ENCODE data around the gene NME8.
A peak's percentile ranks its signal among the peaks of the same experiment; 100 is the strongest.

Gene NME8

DNA sequence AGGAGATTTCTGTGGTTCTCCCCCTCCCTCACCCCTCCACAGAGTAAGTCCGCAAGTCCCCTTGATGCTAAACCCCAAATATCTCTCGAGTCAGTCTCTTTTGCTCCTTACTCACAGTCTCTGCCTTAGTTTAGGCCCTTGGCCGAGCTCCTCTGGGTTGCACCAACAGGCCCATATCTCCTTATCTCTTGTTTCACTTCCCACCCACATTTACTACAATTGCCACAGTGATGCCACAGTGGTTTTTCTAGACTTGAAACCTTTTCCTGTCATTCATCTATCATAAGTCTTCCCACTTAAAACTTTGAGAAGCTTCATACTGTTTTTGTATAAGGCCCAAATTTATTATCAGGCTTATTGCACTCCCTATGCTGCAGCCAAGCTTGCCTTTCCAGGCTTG is 23.4 kb upstream of the NME8 start:
- DNase-seq = no peak
- Histone ChIP-seq H3K27me3 (ENCODE audit: insufficient read depth, low read length, poor library complexity) (peaks cover 4% of the 10 kb centered on the region), H3K4me2 (ENCODE audit: insufficient read depth, low read length) (no peak overlapping the region), H3K79me2 (ENCODE audit: insufficient read depth, low read length) (no peaks in the 10 kb centered on the region), H4K20me1 (ENCODE audit: insufficient read depth, low read length) (no peaks in the 10 kb centered on the region), H3K9me3 (ENCODE audit: insufficient read depth, low read length, severe bottlenecking) (no peaks in the 10 kb centered on the region), H2AFZ (ENCODE audit: low read depth, low read length) (no peak overlapping the region), H3K36me3 (ENCODE audit: insufficient read depth, low read length) (no peaks in the 10 kb centered on the region), H3K27ac (ENCODE audit: low read length) (no peak overlapping the region), H3K4me1 (ENCODE audit: insufficient read depth, low read length) (no peaks in the 10 kb centered on the region), H3K4me3 (ENCODE audit: low read depth in 1 of 2, low read length in 2 of 2) (no peak overlapping the region), H3K9ac (ENCODE audit: low read depth, low read length) (no peak overlapping the region)
- no peak for TF ChIP-seq EZH2 (IDR thresholded peaks at IDR 0.05; ENCODE audit: borderline replicate concordance, low read depth, low read length, severe bottlenecking)
- TF ChIP-seq, protein P1, sequence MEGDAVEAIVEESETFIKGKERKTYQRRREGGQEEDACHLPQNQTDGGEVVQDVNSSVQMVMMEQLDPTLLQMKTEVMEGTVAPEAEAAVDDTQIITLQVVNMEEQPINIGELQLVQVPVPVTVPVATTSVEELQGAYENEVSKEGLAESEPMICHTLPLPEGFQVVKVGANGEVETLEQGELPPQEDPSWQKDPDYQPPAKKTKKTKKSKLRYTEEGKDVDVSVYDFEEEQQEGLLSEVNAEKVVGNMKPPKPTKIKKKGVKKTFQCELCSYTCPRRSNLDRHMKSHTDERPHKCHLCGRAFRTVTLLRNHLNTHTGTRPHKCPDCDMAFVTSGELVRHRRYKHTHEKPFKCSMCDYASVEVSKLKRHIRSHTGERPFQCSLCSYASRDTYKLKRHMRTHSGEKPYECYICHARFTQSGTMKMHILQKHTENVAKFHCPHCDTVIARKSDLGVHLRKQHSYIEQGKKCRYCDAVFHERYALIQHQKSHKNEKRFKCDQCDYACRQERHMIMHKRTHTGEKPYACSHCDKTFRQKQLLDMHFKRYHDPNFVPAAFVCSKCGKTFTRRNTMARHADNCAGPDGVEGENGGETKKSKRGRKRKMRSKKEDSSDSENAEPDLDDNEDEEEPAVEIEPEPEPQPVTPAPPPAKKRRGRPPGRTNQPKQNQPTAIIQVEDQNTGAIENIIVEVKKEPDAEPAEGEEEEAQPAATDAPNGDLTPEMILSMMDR (IDR thresholded peaks at IDR 0.05; ENCODE audit: borderline replicate concordance, extremely low read depth, low read length, poor library complexity, severe bottlenecking) = no peak
- no peak; the same call in 2 of the 3 replicates for ATAC-seq (ENCODE audit: insufficient read depth, low read depth)

DNA sequence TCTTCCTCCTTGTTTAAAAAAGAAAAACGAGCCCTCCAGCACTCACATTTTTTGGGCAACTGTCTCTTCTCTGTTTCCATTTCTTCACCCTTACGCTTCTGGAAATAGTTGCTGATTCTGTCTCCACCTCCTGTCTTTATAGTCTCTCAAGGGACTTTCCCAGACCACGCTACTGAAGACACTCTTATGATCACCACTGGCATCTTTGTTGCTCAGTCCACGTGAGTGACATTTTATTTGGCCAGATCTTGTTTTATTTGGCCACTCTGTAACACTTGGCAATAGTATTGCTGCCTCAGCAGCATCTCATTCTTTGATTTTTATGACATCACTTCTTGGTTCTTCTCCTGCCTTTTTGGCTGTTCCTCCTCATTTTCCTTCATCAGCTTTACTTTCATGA is 21.6 kb upstream of the NME8 start:
- H3K4me2 ChIP-seq (ENCODE audit: insufficient read depth, low read length) = no peak overlapping the region
- no peaks in the 10 kb centered on the region for H4K20me1 ChIP-seq (ENCODE audit: insufficient read depth, low read length)
- H3K36me3 ChIP-seq (ENCODE audit: insufficient read depth, low read length) = no peaks in the 10 kb centered on the region
- H3K27me3 ChIP-seq (ENCODE audit: insufficient read depth, low read length, poor library complexity) = peaks cover 4% of the 10 kb centered on the region
- H2AFZ ChIP-seq (ENCODE audit: low read depth, low read length) = no peak overlapping the region
- H3K9ac ChIP-seq (ENCODE audit: low read depth, low read length) = no peak overlapping the region
- H3K79me2 ChIP-seq (ENCODE audit: insufficient read depth, low read length) = no peaks in the 10 kb centered on the region
- H3K9me3 ChIP-seq (ENCODE audit: insufficient read depth, low read length, severe bottlenecking) = no peaks in the 10 kb centered on the region
- H3K4me1 ChIP-seq (ENCODE audit: insufficient read depth, low read length) = no peaks in the 10 kb centered on the region
- no peak overlapping the region for H3K4me3 ChIP-seq (ENCODE audit: low read depth in 1 of 2, low read length in 2 of 2)
- no peak overlapping the region for H3K27ac ChIP-seq (ENCODE audit: low read length)
- TF ChIP-seq, protein P1 (IDR thresholded peaks at IDR 0.05; ENCODE audit: borderline replicate concordance, extremely low read depth, low read length, poor library complexity, severe bottlenecking) = no peak
- TF ChIP-seq EZH2 (IDR thresholded peaks at IDR 0.05; ENCODE audit: borderline replicate concordance, low read depth, low read length, severe bottlenecking) = no peak
- DNase-seq (no peak), ATAC-seq (ENCODE audit: insufficient read depth, low read depth) (no peak)

DNA sequence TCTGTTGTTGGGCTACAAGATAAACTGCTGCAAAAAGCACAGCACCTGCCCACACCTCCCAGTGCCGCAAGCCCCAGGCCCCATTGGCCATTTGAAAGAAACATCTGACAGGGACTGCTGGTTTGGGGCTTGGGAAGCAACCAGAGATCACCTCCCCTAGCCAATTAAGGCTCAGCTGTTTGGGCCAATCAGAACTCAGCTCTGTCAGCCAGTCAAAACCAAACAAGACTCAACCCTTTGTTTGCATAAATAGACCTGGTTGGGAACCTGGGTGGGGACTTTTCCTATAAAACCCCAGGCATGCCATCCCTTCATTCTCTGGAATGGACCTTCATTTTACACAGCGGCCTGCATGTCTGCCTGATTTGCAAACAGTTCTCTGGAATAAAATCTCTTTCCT is 17.2 kb upstream of the NME8 start:
- no peak for TF ChIP-seq EZH2 (IDR thresholded peaks at IDR 0.05; ENCODE audit: borderline replicate concordance, low read depth, low read length, severe bottlenecking)
- TF ChIP-seq, protein P1 (IDR thresholded peaks at IDR 0.05; ENCODE audit: borderline replicate concordance, extremely low read depth, low read length, poor library complexity, severe bottlenecking) = no peak
- H3K4me2 ChIP-seq (ENCODE audit: insufficient read depth, low read length) = no peak overlapping the region
- no peak overlapping the region for H3K4me3 ChIP-seq (ENCODE audit: low read depth in 1 of 2, low read length in 2 of 2)
- H4K20me1 ChIP-seq (ENCODE audit: insufficient read depth, low read length) = no peaks in the 10 kb centered on the region
- no peak overlapping the region for H2AFZ ChIP-seq (ENCODE audit: low read depth, low read length)
- H3K9me3 ChIP-seq (ENCODE audit: insufficient read depth, low read length, severe bottlenecking) = no peaks in the 10 kb centered on the region
- H3K36me3 ChIP-seq (ENCODE audit: insufficient read depth, low read length) = no peaks in the 10 kb centered on the region
- H3K27ac ChIP-seq (ENCODE audit: low read length) = no peak overlapping the region
- H3K79me2 ChIP-seq (ENCODE audit: insufficient read depth, low read length) = no peaks in the 10 kb centered on the region
- DNase-seq (no peak), ATAC-seq (ENCODE audit: insufficient read depth, low read depth) (no peak)
- H3K27me3 ChIP-seq (ENCODE audit: insufficient read depth, low read length, poor library complexity) = peaks cover 6% of the 10 kb centered on the region
- peaks cover 4% of the 10 kb centered on the region; the same call in 1 of the 2 replicates for H3K4me1 ChIP-seq (ENCODE audit: insufficient read depth, low read length)
- no peak overlapping the region for H3K9ac ChIP-seq (ENCODE audit: low read depth, low read length)

DNA sequence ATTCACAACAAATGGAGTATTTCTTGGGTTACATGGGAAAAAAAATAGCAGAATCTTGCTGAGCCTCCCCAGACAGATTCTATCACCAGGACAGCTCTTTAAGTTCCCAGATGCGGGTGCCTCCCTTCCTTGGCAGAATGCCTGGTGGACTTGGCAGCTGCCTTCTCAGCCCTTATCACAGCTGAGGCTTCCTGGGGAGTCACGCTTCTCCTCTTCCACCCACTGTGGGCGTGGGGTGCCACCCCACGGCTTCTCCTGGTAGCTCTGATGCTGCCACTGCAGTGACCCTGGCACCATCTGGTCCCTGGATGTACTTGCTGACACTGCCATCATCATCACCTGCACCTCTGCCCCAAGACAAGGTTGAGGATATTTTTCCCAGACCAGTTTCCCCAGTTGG is 16.2 kb upstream of the NME8 start:
- H2AFZ ChIP-seq (ENCODE audit: low read depth, low read length) = no peak overlapping the region
- H3K4me3 ChIP-seq (ENCODE audit: low read depth in 1 of 2, low read length in 2 of 2) = no peak overlapping the region
- peaks cover 4% of the 10 kb centered on the region; the same call in 1 of the 2 replicates for H3K4me1 ChIP-seq (ENCODE audit: insufficient read depth, low read length)
- no peaks in the 10 kb centered on the region for H3K36me3 ChIP-seq (ENCODE audit: insufficient read depth, low read length)
- ATAC-seq (ENCODE audit: insufficient read depth, low read depth) = peak; percentile 53; the same call in 2 of the 3 replicates
- no peaks in the 10 kb centered on the region for H3K9me3 ChIP-seq (ENCODE audit: insufficient read depth, low read length, severe bottlenecking)
- no peaks in the 10 kb centered on the region for H4K20me1 ChIP-seq (ENCODE audit: insufficient read depth, low read length)
- peak; percentile 25 for DNase-seq
- peaks cover 2% of the 10 kb centered on the region for H3K27me3 ChIP-seq (ENCODE audit: insufficient read depth, low read length, poor library complexity)
- H3K9ac ChIP-seq (ENCODE audit: low read depth, low read length) = no peak overlapping the region
- H3K27ac ChIP-seq (ENCODE audit: low read length) = no peak overlapping the region
- TF ChIP-seq, protein P1 (IDR thresholded peaks at IDR 0.05; ENCODE audit: borderline replicate concordance, extremely low read depth, low read length, poor library complexity, severe bottlenecking) = peak; percentile 25
- no peak for TF ChIP-seq EZH2 (IDR thresholded peaks at IDR 0.05; ENCODE audit: borderline replicate concordance, low read depth, low read length, severe bottlenecking)
- no peaks in the 10 kb centered on the region for H3K79me2 ChIP-seq (ENCODE audit: insufficient read depth, low read length)
- H3K4me2 ChIP-seq (ENCODE audit: insufficient read depth, low read length) = no peak overlapping the region
